DND-41 (cell line): ENCODE measurements around the gene HEY2.

Experiments
- EZH2 ChIP-seq: IDR thresholded peaks from 3 replicates; pipeline ENCODE4 v1.6.1; 2012; ENCODE audit warnings: borderline replicate concordance, low read depth, mild to moderate bottlenecking, moderate library complexity, low read length, inconsistent platforms; ENCODE audit not compliant: severe bottlenecking
- TF ChIP-seq, protein P1 (sequence below): IDR thresholded peaks from 2 replicates; pipeline ENCODE4 v1.5.1; 2012; ENCODE audit warnings: borderline replicate concordance, low read length, moderate library complexity, mild to moderate bottlenecking; ENCODE audit not compliant: poor library complexity, severe bottlenecking; ENCODE audit errors: extremely low read depth

DNA sequence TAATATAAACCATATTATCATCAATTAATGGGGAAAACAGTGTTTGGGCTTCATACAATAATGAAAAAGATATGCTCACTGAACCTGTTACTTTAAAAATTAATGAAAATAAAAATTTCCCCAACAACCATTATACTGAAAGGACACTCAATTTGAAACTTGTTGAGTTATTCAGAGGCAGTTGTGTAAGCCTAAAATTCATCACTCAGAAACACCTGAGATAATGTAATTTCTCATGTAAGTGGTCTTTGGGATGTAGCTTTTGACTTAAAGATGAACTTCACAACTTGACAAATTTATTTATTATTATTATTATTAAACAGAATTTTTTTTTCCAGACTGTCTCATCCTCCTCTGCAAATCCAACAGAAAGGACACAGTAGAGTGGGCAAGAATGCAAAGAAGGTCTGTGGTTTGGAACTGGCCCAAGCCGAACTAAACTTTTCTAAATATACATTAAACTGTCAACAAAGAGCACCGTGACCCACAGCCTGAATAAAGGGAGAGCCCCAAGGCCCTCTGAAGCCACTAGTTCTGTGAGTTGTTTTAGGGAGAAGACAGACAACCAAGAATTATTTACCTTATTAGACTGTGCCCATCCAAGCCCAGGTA is 32.2 kb upstream of the HEY2 start:
- TF ChIP-seq EZH2 = no peak
- TF ChIP-seq, protein P1, sequence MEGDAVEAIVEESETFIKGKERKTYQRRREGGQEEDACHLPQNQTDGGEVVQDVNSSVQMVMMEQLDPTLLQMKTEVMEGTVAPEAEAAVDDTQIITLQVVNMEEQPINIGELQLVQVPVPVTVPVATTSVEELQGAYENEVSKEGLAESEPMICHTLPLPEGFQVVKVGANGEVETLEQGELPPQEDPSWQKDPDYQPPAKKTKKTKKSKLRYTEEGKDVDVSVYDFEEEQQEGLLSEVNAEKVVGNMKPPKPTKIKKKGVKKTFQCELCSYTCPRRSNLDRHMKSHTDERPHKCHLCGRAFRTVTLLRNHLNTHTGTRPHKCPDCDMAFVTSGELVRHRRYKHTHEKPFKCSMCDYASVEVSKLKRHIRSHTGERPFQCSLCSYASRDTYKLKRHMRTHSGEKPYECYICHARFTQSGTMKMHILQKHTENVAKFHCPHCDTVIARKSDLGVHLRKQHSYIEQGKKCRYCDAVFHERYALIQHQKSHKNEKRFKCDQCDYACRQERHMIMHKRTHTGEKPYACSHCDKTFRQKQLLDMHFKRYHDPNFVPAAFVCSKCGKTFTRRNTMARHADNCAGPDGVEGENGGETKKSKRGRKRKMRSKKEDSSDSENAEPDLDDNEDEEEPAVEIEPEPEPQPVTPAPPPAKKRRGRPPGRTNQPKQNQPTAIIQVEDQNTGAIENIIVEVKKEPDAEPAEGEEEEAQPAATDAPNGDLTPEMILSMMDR = no peak
